Stimulated activated CD4-positive, alpha-beta T cell treated with anti-CD3 and anti-CD28 coated beads, Interleukin-12 subunit alpha, Interleukin-12 subunit beta, amount 100 ng/mL, for 48 hours (primary cell): ENCODE measurements around the gene EARS2.
A peak's percentile ranks its signal among the peaks of the same experiment; 100 is the strongest.
"Not testable (repeated sequence)": the region's sequence is repeated elsewhere in the genome, so short reads cannot be mapped to it uniquely, and the experiment has no call there.

Source experiments
- DNase-seq, 3 donors: peaks; one replicate each; pipeline ENCODE4 v3.0.0-alpha.2; 2020; ENCODE audit warnings: low read depth in 2 of 3, low spot score in 1 of 3

EARS2 gene

DNA sequence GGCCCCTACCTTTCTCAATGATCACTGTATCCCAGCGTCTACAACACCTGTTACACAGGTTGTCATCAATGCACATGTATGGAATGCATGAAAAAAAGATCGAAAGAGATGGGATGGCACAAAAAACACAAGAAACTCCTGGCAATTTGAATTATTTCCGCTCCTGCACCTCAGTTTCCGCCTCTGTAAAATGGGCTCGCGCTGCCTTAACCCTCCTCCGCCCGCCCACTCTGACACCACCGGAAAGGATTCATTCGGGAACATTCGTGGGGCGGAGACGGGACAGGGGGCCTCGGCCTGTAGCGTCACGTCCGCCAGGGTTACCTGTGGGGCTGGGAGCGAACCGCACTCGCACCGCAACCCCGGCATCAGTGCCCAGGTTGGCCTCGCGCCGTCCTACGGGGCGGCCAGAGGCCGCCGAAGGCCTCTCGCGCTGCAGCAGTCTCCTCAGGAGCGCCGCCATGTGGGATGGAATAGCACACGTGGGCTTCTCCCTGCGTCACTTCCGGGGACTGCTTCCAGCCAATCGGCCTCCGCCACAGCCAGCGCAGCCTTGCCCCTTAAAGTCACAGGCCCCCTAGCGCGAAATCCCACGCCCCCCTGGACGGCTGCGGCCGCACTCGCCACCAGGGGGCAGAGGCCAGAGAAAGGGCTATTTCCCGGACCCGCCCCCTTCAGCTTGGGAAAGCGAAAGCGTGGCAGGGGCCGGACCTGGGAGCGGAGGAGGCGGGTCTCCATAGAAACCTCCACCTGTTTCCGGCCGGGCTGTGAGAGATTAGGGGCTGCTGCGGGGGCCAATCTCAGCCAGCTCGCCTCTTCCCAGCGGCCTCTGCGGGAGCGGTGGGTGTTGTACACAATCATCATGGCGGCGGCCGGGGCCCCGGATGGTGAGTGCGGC is at the start of gene EARS2, which contains the start of gene UBFD1:
TSS of gene EARS2 (minus strand) at position 470 of the 898 bp plus-strand sequence. CDS start at position 463, 7 bp downstream.
TSS of gene UBFD1 (plus strand) at position 847 of the 898 bp plus-strand sequence. CDS start at position 863, 16 bp downstream.
- DNase-seq, result peak; percentile 97 to 99 (median 98)

DNA sequence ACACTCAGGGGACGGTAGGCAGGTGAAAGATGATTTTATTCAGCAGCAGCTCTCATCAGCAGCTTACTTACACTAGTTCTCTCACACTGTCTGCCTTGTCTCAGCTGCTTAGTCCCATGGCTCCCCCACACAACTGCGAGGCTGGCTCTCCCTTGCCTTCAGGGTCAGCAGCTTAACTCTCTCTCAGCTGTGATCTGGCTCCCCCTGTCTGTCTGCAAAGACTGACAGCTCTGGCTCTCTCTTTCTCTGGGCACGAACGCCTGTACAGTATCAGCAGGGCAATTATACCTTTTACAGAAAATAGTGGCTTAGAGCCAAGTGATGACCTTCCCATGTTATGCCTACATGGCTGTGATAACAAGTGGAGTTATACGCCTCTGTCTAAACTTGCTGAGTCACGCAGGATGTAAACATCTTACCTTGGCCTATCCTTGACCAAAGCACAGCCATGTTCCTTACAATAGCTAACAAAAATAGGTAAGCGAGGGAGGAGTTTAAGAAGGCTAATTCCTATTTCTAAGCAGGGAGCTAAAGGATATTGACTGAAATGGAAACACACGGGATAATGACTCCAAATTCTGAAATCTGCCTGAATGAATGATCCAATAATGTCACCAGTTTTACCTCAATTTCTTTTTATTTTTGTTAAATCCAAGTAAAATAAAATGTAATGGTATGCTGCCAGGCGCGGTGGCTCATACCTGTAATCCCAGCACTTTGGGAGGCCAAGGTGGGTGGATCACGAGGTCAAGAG is 40.0 kb upstream of the EARS2 start:
- DNase-seq, result peak in 1 of 3 donors; percentile 8

DNA sequence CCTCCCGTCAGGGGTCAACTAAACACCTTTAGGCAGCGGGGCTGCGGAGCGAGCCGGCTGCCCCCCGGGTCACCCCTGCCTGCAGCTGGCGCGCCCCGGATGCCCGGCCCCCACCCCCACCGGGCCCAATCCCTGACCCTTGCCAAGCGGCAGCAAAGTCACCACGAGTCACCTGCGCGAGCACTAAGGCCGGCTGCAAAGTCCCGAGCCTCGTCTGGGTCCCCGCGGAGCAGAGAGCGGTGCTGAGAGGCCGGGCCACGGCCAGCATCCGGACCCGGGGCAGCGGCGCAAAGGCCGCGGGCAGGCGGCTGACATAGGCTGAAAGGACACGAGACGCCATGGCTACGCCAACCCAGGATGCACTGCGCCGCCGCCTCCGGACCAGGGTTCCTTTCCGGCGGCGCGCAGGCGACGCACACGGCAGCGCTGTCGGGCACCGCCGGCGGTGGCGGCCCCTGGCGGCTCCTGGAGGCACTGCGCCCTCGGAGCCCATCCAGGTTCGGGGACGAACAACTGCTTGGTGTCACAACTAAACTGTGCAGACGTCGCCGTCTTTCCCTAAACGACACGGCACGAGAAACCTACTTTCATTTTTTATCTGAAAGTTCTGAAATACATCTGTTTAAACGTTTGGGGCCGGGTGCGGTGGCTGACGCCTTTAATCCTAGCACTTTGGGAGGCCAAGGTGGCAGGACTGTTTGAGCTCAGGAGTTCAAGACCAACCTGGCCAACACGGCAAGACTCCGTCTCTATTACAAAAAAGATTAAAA is 39.0 kb upstream of the EARS2 start, which contains the start of gene NDUFAB1:
TSS of gene NDUFAB1 (minus strand) at position 366 of the 770 bp plus-strand sequence. CDS start at position 340, 26 bp downstream.
- peak; percentile 84 to 92 (median 89) for DNase-seq

DNA sequence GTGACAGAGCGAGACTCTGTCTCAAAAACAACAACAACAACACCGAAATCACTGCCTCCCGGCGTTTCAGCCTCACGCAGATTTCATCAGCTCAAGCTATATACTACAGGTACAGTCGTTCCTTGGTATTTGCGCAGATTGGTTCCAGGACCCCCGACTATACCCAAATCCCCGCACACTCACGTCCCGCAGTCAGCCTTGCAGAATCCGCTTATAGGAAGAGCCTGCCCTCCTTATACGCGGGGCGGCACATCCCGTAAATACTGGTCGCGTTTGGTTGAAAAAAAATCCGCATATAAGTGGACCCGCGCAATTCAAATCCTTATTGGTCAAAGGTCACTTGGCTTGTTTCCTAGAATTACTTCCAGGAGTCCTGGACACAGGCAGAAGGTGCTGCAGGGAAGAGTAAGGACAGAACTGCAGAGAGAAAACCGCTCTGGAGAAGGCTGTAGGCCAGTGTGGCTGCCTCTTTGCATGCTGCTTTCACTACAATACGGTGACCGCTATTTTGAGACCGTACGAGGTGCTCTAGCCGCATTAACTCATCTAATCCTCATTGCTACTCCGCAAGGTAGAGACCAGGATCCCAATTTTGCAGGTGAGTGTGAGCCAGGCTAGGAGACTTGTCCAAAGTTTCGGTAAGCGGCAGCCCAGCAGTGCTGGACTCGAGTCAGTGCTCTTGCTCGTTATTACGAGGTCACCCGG is 38.2 kb upstream of the EARS2 start:
- no peak for DNase-seq

DNA sequence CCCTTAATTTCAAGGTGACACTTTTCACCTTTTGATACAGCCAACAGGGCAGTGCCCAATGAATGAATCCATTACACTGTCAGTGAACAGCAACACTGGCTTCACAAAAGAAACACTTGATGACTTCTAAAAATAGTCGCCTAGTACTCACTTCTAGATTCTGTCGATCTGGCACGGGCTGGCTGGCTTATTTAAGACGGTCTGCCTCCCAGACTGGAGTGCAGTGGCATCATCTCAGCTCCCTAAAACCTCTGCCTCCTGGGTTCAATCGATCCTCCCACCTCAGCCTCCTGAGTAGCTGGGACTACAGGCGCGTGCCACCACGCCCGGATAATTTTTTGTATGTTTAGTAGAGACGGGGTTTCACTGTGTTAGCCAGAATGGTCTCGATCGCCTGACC is 37.0 kb upstream of the EARS2 start:
- no peak for DNase-seq

DNA sequence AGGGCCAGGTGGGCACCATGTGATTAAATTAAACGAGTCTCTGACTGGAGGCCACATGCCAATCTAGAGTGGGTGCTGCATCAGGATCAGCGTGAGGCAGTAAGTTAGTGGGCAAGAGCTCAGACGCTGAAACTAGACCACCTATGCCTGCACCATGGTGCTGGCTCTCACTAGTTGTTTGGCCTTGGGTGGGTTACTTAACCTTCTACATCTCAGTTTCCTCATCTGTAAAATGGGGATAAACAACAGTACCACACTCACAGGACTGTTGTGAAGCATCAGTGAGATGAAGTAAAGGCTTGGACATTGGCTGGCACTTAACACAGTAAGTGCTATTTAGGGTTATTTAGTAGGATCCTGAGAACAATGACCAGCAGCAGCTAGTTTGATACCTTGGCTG is 33.0 kb upstream of the EARS2 start:
- no peak for DNase-seq

DNA sequence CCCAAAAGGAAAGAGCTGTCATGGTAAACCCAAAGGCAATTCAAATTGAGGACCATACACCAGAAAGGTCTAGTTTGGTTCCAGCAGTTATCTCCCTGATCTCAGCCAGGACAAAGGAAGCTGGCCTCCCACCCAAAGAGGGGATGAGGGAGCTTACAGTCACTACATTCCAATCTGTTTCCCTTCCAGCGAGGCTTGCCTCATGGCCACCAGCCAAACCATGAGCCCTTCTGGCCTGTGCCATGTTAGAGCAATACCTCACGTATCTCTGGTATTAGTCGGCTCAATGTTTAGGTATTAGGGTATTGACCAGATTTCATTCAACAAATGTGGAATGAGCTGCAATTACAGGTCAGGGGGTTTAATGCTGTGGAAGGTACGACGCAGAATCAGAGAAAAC is 30.6 kb upstream of the EARS2 start:
- no peak for DNase-seq

DNA sequence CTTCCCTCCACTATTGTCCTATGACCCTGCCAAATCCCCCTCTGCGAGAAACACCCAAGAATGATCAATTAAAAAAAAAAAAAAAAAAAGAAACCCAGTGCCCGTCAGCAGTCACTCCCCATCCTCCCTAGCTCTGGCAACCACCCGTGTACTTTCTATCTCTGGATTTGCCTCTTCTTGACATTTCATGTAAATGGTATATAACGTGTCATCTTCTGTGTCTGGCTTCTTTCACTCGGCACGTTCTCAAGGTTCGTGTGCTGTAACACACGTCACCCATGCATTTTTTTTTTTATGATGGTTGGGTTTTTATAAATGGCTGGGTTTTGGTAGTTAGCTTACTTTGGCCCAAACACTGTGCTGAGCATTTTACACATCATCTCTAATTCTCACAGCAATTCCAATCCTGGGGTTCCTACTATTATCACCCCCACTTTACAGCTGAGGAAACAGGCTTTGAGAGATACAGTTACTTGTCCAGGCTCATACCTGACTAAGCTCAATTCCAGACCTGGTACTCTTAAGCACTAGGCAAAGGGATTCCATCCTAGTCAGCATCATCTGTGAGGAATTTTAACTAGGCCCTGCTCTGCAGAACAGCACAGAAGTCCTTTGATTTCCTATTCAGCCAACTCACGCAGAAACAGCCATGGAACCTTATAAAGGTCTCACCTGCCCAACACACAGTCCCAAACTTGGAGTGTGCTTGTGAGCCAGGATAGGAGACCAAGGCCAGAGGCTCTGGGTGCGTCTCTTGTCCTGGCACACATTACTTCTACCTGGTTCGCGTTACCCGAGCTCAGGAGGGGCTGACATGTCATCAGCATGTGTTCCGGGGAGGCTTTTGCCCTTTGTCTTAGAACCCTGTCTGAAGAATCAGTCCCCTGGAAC is 27.3 kb upstream of the EARS2 start:
- DNase-seq, result no peak

DNA sequence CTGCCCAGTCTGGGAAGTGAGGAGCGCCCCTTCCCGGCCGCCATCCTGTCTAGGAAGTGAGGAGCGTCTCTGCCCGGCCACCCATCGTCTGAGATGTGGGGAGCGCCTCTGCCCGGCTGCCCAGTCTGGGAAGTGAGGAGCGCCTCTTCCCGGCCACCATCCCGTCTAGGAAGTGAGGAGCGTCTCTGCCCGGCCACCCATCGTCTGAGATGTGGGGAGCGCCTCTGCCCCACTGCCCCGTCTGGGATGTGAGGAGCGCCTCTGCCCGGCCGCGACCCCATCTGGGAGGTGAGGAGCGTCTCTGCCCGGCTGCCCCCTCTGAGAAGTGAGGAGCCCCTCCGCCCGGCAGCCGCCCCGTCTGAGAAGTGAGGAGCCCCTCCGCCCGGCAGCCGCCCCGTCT is 26.1 kb upstream of the EARS2 start:
- not testable (repeated sequence) for DNase-seq

DNA sequence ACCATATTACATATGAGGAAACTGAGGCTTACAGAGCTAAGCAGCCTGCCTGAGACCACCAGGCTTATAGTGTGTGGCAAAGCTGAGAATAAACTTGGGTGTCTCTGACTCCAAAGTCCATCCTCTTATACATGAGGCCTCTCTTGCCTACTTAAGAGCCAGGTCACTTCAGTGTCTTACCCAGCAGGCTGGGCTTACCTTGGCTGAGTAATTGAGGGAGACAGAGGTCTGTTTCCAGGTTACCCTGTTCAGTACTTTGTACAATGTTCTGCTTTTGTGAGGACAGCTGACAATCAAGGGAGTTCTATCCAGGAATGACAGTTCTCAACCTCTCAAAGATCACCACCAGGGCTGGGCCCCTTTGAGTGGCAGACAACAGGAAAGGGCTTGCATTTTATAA is 24.6 kb upstream of the EARS2 start:
- DNase-seq, result no peak

DNA sequence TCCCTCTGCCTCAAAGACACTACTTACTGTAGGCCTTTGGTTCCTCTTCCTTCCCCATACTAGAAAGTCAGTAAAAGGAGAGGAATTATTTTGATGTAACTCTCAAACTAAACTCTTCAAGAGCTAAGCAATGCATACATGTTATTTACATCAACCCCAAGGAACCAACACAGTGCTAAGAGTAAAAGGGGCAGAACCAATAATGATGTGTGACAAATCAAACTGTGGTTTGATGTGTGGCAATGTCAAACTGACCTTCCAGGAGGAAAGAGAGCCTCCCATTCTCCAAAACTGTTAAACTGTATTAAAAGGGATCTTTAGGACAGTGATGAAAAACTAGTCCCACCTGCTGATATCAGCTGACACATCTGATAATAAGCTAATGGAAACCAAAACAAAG is 23.2 kb upstream of the EARS2 start:
- DNase-seq, result no peak

DNA sequence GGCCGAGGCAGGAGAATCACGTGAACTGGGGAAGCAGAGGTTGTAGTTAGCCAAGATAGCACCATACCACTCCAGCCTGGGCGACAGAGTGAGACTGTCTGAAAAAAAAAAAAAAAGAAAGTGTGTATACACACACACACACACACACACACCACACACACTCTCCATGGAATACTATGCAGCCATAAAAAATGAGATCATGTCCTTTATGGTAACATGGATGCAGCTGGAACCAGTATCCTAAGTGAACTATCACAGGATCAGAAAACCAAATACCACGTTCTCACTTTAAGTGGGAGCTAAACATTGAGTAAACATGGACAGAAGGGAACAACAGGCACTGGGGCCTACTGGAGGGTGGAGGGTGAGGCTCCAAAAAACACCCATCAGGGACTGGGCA is 22.2 kb upstream of the EARS2 start:
- DNase-seq, result no peak

DNA sequence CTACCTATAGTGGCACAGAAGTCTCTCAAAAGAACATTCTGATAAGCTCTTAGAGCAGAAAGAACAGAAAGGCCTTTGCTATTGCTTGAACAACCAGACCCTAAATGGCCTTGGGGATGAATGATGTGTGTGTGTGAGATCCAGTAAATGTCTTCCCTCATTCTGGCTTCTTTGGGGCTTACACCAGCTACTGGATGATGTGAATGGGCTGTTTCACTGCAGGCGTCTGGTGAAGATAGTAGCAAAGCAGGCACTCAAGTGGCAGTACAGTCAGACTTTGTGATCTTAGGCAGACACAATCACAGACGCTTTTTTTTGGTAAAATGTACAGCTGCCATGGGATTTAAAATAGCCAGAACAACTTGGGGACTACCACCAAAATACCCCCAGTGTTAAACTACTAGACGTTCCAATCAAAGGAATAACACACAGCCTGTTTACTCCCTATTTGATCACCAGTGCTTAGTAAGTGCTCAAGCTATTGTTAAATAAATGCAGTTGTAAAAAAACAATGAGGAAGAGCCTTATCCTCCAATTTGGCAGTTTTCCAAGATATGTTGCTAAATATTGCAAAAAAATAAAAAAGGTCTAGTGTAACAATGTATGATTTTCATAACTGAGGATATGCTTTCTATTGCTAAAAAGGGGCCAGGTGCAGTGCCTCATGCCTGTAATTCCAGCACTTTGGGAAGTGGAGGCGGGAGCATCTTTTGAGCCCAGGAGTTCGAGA is 21.1 kb upstream of the EARS2 start:
- no peak for DNase-seq

DNA sequence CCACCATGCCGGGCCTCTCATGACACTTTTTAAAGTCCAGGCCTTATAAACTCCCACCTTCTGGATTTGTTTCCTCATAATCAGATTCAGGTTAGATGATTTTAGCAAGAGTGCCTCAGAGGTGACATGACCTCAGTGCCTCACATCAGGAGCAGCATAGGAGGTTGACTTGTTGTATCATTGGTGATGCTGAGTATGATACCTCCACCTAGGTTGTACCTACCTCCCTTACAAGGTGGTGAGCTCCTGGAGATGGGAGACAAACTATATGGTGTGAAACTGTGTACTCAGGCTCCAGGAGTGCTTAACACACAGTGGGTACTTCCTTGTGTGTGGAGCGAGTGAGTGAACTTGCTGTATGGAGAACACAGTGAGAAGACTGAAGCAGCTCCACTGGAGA is 20.3 kb upstream of the EARS2 start:
- DNase-seq, result no peak

DNA sequence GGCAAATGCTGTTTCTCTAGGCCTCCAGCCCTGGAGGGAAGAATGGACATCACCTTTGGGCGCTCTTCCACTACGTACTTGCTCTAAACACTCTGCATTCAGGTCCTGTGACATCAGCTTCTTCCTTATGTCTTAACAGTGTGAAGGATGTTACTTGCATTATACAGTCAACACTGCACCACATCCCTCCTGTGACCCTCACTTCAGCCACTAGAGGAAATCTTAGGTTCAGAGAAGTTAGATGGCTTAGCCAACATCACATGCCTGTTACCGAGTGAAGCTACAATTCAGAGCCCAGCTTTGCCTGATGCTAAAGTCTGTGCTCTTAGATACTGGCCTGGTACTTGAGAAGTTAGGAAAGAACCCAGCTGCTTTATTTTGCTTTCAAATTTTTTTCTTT is 18.7 kb upstream of the EARS2 start:
- no peak for DNase-seq

DNA sequence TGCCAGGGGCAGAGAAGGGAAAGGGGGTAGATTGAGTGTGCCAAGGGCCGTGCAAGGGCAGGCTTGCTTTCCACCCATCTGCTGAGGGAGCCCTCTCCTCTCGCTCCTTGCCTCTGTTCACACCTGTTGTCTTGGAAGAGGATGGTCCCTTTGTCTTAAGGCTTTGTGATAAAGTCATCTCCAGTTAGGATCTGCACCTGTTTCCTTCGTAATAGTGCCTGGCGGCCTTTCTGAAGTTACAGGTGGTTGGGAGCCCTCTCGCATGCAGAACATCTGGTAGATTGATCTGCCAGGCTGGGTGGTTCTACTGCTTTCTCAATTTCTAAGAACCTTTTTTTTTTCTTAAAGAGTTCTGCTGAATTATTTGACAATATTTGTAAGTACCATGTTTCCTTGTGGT is 16.7 kb upstream of the EARS2 start:
- no peak for DNase-seq

DNA sequence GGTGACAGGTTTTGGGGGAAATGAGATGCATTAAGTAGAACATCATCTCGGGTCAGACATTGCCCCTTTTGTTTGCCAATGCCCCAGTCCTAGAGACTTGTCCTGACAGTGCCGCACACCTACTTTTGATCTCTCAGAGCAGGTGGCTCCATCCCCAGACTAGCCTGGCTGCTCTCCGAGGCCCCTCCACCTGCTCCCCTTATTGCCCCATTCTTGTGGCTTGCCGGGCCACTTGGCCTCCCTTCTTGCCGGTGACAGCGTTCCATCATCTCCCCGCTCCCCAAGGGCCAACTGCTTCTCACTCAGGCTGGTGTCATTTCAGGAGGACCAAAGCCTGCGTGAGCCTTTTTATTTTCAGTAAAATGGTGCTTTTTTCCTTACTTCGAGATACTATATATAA is 15.2 kb upstream of the EARS2 start:
- no peak for DNase-seq

DNA sequence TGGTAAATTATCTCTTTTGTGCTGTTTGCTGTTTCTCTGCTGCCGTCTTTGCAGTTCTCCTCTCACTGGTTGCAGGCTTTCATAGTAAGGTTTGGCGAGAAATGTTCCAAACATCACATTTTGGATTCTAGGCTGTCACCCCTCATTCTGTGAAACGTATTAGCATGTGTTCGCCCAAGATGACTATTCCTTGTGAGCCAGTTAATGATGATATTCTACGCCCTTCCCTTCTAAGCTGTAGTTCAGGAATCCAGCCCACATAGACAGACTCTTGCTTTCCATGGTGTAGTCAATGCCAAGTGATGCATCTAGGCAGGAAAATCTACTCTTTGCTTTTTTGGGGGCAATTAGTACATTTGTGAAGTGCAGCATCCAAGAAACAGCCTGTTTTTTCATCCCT is 14.7 kb upstream of the EARS2 start:
- no peak for DNase-seq
